HG03565 (cell line): ENCODE measurements around the gene SCML1.
"Not testable (repeated sequence)": the region's sequence is repeated elsewhere in the genome, so short reads cannot be mapped to it uniquely, and the experiment has no call there.

Experiments used
- ATAC-seq: cut with Tn5 transposase; IDR thresholded peaks from one replicate; pipeline ENCODE4 v1.9.1; 2021; ENCODE audit warnings: mild to moderate bottlenecking, moderate library complexity; ENCODE audit not compliant: unreplicated experiment

Gene SCML1

GRCh38 chrX:17738737-17739535 is 1.6 kb downstream of the SCML1 start:
- no peak for ATAC-seq

GRCh38 chrX:17740137-17741122 is 3.1 kb downstream of the SCML1 start:
- ATAC-seq: no peak

- ATAC-seq: no peak
Measured at GRCh38 chrX:17741123-17741511, 3.8 kb downstream of the SCML1 start.

GRCh38 chrX:17743913-17744312 is 6.6 kb downstream of the SCML1 start:
- ATAC-seq: no peak

- no peak for ATAC-seq
Measured at GRCh38 chrX:17744896-17745523, 7.7 kb downstream of the SCML1 start.

- no peak for ATAC-seq
Measured at GRCh38 chrX:17747692-17748091, 10.4 kb downstream of the SCML1 start.

GRCh38 chrX:17748684-17749083 is 11.4 kb downstream of the SCML1 start:
- no peak for ATAC-seq

GRCh38 chrX:17750436-17750835 is 13.1 kb downstream of the SCML1 start:
- ATAC-seq: no peak

- ATAC-seq: peak; percentile 71
Measured at GRCh38 chrX:17758382-17758781, 21.1 kb downstream of the SCML1 start.

- no peak for ATAC-seq
Measured at GRCh38 chrX:17759990-17760389, 22.7 kb downstream of the SCML1 start.

GRCh38 chrX:17767734-17768133 is 30.4 kb downstream of the SCML1 start:
- no peak for ATAC-seq

GRCh38 chrX:17768997-17769396 is 31.7 kb downstream of the SCML1 start:
- no peak for ATAC-seq

GRCh38 chrX:17769701-17770269 is 32.5 kb downstream of the SCML1 start:
- ATAC-seq: no peak

- ATAC-seq: no peak
Measured at GRCh38 chrX:17773221-17773876, 36.1 kb downstream of the SCML1 start.

- no peak for ATAC-seq
Measured at GRCh38 chrX:17774053-17774452, 36.8 kb downstream of the SCML1 start.

GRCh38 chrX:17778997-17779396 is 41.7 kb downstream of the SCML1 start:
- ATAC-seq: no peak

GRCh38 chrX:17779434-17779833 is 42.1 kb downstream of the SCML1 start:
- ATAC-seq: no peak

GRCh38 chrX:17786554-17787347 is 49.5 kb downstream of the SCML1 start:
- not testable (repeated sequence) for ATAC-seq

- no peak for ATAC-seq
Measured at GRCh38 chrX:17787557-17787956, 50.3 kb downstream of the SCML1 start.

- ATAC-seq: no peak
Measured at GRCh38 chrX:17788439-17788838, 51.1 kb downstream of the SCML1 start.
